ENCODE measurements around the gene CAPN10. TPM values are rescaled to one million over a fixed set of nuclear protein-coding genes. Genes with fewer than 3 reads are reported as not detected.
A peak's percentile ranks its signal among the peaks of the same experiment; 100 is the strongest.

The CAPN10 gene
- total RNA-seq, 1 donor from 2014 or later, result 48.4 TPM

DNA sequence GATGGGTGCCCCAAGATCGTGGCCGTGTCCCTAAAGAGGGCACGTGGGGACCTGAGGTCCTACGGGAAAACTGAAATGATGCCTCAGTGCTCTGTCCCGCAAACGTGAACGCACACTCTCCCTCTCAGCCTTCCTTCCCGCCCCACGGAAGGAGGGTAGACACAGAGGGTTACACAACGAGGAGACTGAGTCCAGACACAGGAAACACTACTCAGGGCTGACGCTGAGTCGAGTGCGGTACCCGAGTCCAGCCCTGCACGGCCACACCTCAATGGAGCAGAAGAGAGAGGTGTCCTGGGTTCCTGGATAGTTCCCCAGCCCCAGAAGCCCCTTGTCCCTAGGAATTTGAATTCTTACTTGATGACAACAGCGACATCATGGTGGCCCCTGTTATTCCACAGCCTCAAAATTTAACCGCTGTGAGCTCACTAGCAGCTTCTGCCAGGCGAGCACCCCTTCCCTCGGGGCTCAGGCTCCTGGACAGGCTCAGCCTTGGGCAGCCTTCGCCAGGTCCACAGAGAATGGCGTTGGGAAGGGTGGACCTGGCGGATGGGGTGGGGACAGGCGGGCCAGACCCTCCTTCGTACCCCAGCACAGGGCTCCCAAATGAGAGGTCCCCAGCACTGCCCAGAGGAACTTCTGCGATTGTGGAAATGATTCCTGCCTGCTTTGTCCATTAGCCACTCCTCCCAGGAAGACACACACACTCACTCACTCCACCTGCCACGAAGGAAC lies 19.2 kb upstream of the CAPN10 start:
- peaks cover 34% of the 10 kb centered on the region for H3K36me3 Mint-ChIP-seq (ENCODE audit: low read depth)

DNA sequence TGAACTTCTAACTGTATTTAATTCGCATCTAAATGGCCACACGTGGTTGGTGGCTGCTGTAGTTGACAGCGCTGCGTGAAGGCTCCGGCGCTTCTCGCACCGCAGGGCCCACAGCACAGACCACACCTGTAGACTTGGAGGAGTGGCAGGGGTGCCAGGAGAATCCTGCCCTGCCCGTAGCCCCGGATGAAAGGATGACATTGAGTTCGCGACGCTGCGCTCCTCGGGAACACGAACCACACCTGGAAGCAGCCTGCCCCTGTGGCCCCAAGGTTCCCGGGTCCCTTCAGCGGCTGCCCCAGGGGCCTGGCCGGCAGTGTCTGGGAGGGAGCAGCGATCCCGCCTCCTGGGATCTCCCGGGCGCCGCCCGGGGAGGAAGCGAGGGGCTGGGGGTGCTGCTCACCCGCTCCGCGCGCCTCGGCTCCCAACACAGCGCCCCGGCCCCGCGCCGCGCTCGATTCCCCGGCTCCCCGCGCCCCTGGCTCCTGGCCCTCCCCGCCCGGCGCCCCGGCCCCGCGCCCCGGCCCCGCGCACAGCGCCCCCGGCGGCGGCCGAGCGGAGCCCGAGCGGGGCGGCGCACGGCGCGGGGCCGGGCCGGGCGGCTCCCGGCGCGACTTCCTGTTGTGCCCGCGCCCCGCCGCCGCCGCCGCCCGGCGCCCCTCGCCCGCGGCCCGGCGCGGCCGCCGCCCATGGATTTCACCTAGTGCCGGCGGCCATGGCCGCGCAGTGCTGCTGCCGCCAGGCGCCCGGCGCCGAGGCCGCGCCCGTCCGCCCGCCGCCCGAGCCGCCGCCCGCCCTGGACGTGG lies 18.5 kb upstream of the CAPN10 start, which contains the start of gene RNPEPL1:
RNPEPL1 (plus strand) TSS at position 613 of the 806 bp plus-strand sequence; CDS start at position 716, 103 bp downstream.
- H3K9me3 Mint-ChIP-seq, result no peaks in the 10 kb centered on the region
- H3K27ac Mint-ChIP-seq, result peak within 1 kb of the TSS; percentile 95
- no peaks in the 10 kb centered on the region for H3K27me3 Mint-ChIP-seq
- H3K4me1 Mint-ChIP-seq, result peaks cover 54% of the 10 kb centered on the region
- intact Hi-C loops (cut with micrococcal nuclease), result loop anchor here (5.0 to 10.0 kb wide), 4 partner anchors 131 to 1317 kb away; partner anchors contain the start of genes COPS9, GPC1 and PASK
- peak within 1 kb of the TSS; percentile 98 for H3K4me3 Mint-ChIP-seq
- H3K36me3 Mint-ChIP-seq (ENCODE audit: low read depth), result peaks cover 28% of the 10 kb centered on the region
- peak; percentile 88 for DNase-seq

More for the DNA sequence above, 19.2 kb upstream of the CAPN10 start:
- DNase-seq, result peak; percentile 81
- Mint-ChIP-seq H3K27ac (peak overlapping the region; percentile 95), H3K27me3 (no peaks in the 10 kb centered on the region), H3K4me3 (peak overlapping the region; percentile 98), H3K4me1 (peaks cover 56% of the 10 kb centered on the region), H3K9me3 (no peaks in the 10 kb centered on the region)
- intact Hi-C loops (cut with micrococcal nuclease), result loop anchor here (5.0 to 10.0 kb wide), 4 partner anchors 130 to 1317 kb away; partner anchors contain the start of genes COPS9, GPC1 and PASK

DNA sequence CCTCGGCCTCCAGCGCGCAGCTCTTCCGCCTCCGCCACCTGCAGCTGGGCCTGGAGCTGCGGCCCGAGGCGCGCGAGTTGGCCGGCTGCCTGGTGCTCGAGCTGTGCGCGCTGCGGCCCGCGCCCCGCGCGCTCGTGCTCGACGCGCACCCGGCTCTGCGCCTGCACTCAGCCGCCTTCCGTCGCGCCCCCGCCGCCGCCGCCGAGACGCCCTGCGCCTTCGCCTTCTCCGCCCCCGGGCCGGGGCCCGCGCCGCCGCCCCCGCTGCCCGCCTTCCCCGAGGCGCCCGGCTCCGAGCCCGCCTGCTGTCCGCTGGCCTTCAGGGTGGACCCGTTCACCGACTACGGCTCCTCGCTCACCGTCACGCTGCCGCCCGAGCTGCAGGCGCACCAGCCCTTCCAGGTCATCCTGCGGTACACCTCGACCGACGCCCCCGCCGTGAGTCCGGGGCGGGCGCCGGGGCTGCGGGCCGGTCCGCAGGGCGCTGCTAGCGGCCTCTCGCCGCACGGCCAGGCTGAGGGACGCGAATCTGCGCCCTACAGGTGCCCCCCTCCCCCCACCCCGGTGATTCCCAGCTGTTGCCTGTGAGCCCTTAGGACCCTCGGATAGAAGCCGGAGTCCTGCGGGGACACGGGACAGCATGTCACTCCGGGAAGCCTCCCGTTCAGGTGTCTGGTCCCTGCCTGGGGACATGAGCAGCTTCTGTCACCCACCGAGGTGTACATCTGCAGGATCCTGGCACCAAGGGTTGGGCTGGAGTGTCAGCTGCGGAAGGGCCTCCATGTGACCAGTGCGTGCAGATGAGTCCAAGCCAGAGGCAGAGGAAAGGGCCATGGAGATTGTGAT lies 17.6 kb upstream of the CAPN10 start:
- H3K9me3 Mint-ChIP-seq, result no peaks in the 10 kb centered on the region
- peak; percentile 88 for DNase-seq
- peaks cover 46% of the 10 kb centered on the region for H3K4me1 Mint-ChIP-seq
- intact Hi-C loops (cut with micrococcal nuclease), result loop anchor here (1.0 to 10.0 kb wide), 5 partner anchors 9 to 1316 kb away; partner anchors contain the start of genes COPS9, GPC1 and PASK
- peak overlapping the region; percentile 85 for H3K4me3 Mint-ChIP-seq
- no peaks in the 10 kb centered on the region for H3K27me3 Mint-ChIP-seq
- peaks cover 20% of the 10 kb centered on the region for H3K36me3 Mint-ChIP-seq (ENCODE audit: low read depth)
- H3K27ac Mint-ChIP-seq, result peak overlapping the region; percentile 89

DNA sequence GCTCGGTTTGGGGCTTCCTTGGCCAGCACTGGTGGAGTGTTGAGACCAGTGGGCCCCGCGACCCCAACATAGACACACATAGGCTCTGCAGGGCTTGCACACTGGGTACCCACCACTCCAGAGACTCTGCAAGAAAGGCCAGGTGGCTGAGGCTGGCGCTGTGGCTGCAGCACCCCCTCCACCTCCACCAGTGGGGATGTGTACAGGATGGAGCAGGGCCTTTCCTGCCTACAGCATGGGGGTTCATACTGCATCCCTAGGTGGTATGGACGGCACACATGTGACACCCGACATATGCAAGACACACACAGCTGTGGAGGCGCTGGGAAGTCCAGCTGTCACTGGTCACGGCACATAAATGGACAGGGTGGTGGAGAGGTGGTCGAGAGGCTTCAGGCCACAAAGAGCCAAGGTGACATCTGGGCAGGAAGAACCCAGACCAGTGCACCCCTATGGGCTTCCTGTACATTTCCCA lies 17.0 kb upstream of the CAPN10 start:
- Mint-ChIP-seq H3K36me3 (ENCODE audit: low read depth) (peaks cover 16% of the 10 kb centered on the region), H3K27me3 (no peaks in the 10 kb centered on the region), H3K9me3 (no peaks in the 10 kb centered on the region), H3K27ac (peak overlapping the region; percentile 52), H3K4me3 (peak overlapping the region; percentile 85), H3K4me1 (peaks cover 39% of the 10 kb centered on the region)
- intact Hi-C loops (cut with micrococcal nuclease), result loop anchor here (1.0 to 10.0 kb wide), 5 partner anchors 9 to 1315 kb away; partner anchors contain the start of genes COPS9, GPC1 and PASK
- DNase-seq, result no peak

DNA sequence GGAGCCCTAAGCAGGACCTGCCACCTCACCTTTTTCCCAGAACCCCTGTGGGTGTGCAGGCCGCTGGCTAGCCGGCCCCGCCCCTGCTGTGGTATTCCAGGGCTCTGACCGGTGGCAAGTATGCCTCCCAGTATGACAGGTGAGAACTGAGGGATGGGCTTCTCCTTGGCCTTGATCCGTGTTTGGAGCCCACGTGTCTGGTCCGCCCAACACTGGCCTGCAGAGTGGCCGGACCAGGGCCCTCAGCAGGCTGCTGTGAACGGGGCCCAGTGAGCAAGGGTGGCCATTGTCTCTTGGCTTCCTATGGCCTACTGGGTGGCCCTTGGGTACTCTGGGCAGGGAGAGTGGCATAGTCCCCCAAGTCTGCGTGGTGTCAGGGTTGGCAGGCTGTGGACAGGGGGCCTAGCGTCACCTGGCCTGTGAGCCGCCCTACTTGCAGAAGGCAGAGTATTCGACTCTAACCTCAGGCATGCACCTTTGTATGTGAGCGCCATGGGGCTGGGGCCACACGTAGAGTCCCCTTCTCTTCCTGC lies 16.5 kb upstream of the CAPN10 start:
- intact Hi-C loops (cut with micrococcal nuclease), result loop anchor here (1.0 to 10.0 kb wide), 5 partner anchors 8 to 1315 kb away; partner anchors contain the start of genes COPS9, GPC1 and PASK
- Mint-ChIP-seq H3K27me3 (no peaks in the 10 kb centered on the region), H3K4me3 (peak overlapping the region; percentile 85), H3K36me3 (ENCODE audit: low read depth) (peaks cover 12% of the 10 kb centered on the region), H3K4me1 (peaks cover 34% of the 10 kb centered on the region), H3K9me3 (no peaks in the 10 kb centered on the region), H3K27ac (no peak overlapping the region)
- no peak for DNase-seq

DNA sequence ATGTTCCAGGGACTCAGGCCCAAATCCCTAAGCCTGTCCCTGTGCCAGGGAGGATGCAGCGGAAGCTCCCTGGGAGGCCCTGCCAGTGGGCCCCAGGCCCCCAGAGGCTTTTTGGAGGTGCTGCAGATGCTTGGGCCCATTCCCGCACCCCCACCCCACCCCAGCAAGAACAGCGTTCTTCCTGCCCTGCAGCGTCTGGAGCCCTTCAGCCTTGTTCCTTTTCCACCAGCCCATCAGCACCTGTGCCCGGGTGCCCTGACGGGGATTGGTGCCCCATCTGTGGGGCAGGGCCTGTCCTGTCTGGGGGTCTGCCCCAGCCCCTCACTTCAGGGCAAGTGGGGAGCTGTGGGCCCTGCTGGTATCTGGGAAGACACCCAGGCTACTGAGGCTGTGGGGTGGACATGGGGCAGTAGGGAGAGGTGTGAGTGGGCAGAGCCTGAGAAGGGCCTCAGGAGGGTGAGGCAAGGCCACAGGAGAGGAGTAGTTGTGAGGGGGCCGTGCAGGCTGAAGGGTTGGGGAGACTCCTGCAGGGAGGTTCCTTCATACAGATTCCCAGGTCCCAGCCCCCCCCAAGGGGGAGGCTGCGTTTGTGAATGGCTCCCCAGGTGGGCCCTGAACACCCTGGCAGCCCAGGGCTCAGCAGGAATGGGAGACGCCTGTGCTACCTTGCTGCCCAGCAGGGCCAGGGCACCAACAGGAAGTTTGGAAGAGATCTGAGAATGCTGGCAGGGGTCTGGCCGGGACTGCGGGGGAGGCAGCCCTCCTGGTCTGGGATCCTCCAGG lies 15.8 kb upstream of the CAPN10 start:
- H3K4me3 Mint-ChIP-seq, result peak overlapping the region; percentile 85
- H3K4me1 Mint-ChIP-seq, result peaks cover 28% of the 10 kb centered on the region
- H3K36me3 Mint-ChIP-seq (ENCODE audit: low read depth), result peaks cover 11% of the 10 kb centered on the region
- intact Hi-C loops (cut with micrococcal nuclease), result no loop called here
- no peaks in the 10 kb centered on the region for H3K27me3 Mint-ChIP-seq
- H3K9me3 Mint-ChIP-seq, result no peaks in the 10 kb centered on the region
- no peak for DNase-seq
- no peak overlapping the region for H3K27ac Mint-ChIP-seq

DNA sequence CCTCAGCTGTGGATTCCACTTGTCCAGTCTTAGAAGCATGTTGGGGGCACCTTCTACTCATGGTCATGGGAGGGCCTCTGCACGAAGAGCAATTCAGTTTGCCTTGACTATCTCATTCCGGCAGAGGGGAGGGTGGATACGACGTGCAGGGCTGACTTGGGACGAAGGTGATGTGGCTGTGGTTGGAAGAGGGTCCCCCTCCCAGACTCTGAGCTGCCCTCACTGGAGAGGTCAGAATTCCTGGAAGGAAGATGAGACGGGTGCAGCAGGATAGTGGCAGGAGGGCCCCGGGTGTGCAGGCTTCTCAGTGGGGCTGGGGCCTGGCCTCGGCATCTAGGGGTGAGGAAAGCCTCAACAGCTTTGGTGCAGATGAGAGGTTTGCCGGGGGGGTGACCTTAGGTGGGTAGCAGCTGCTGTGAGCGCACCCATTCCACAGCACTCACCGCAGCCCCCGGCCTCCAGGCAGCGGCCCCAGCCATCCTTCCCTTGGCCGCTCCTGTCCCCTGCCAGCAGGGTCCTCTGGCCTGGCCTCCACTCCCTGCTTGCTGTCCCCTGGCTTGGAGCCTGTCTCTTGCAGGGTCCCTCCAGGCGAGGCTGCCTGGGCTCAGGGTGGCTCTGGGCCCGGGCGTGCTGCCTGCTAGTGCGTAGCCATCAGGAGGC lies 15.1 kb upstream of the CAPN10 start:
- H3K27ac Mint-ChIP-seq, result no peak overlapping the region
- no peak overlapping the region for H3K4me3 Mint-ChIP-seq
- no peaks in the 10 kb centered on the region for H3K9me3 Mint-ChIP-seq
- intact Hi-C loops (cut with micrococcal nuclease), result no loop called here
- peaks cover 24% of the 10 kb centered on the region for H3K4me1 Mint-ChIP-seq
- peaks cover 12% of the 10 kb centered on the region for H3K36me3 Mint-ChIP-seq (ENCODE audit: low read depth)
- no peaks in the 10 kb centered on the region for H3K27me3 Mint-ChIP-seq
- no peak for DNase-seq

DNA sequence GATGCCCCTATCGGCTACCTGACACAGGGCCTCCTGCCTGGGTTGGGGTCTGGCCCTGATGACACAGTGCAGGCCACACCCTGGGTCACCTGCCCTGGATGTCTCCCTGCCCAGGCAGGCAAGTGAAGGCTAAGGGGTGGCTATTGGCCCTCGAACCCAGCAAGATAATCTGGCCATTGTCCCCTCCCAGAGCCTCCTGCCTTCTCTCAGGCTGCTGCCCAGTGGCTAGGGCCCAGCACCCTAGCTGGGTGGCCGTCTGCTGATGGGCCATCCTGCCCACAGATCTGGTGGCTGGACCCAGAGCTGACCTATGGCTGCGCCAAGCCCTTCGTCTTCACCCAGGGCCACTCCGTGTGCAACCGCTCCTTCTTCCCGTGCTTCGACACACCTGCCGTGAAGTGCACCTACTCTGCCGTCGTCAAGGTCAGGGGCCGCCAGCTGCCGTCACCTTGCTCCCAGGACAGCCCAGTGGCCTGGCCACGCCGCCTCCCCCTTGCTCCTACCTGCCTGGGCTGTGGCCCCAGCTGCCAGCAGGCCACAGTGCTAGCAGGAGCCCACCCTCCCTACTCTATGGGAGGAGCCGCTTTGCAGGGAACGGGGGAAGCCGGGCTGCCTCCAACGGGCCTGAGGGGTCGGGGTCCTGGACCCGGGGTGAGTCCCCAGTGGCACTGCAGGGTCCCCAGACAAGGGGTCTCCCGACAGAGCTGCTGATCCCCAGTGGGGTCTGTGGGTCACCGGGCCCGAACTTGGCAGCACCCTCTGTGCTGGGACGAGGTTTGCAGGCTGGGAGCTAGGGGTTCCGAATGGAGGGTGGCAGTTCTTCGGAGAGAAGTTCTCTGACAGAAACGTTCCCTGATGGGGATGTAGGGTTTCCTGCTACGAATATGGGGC lies 14.1 kb upstream of the CAPN10 start:
- H3K36me3 Mint-ChIP-seq (ENCODE audit: low read depth), result peaks cover 14% of the 10 kb centered on the region
- H3K27ac Mint-ChIP-seq, result no peak overlapping the region
- peaks cover 21% of the 10 kb centered on the region for H3K4me1 Mint-ChIP-seq
- no peaks in the 10 kb centered on the region for H3K9me3 Mint-ChIP-seq
- no peak overlapping the region for H3K4me3 Mint-ChIP-seq
- intact Hi-C loops (cut with micrococcal nuclease), result no loop called here
- no peak for DNase-seq
- no peaks in the 10 kb centered on the region for H3K27me3 Mint-ChIP-seq

DNA sequence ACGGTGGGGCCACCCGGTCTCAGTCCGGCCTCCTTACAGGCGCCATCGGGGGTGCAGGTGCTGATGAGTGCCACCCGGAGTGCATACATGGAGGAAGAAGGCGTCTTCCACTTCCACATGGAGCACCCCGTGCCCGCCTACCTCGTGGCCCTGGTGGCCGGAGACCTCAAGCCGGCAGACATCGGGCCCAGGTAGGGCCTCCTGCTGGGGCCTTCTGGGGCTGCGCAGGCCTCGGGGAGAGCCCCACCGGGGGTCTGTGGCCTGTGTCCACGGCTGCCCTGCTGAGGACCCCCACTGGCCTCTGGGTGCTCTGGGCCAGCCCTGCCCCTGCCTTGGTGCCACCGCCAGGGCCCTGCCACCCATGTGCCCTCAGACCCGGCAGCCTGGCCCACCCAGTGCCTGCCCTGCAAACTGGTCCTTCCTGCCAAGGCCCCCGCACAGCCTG lies 13.4 kb upstream of the CAPN10 start:
- DNase-seq, result no peak
- H3K27ac Mint-ChIP-seq, result no peak overlapping the region
- H3K27me3 Mint-ChIP-seq, result no peaks in the 10 kb centered on the region
- H3K36me3 Mint-ChIP-seq (ENCODE audit: low read depth), result peaks cover 14% of the 10 kb centered on the region
- H3K4me3 Mint-ChIP-seq, result no peak overlapping the region
- peaks cover 19% of the 10 kb centered on the region for H3K4me1 Mint-ChIP-seq
- H3K9me3 Mint-ChIP-seq, result no peaks in the 10 kb centered on the region
- intact Hi-C loops (cut with micrococcal nuclease), result no loop called here

DNA sequence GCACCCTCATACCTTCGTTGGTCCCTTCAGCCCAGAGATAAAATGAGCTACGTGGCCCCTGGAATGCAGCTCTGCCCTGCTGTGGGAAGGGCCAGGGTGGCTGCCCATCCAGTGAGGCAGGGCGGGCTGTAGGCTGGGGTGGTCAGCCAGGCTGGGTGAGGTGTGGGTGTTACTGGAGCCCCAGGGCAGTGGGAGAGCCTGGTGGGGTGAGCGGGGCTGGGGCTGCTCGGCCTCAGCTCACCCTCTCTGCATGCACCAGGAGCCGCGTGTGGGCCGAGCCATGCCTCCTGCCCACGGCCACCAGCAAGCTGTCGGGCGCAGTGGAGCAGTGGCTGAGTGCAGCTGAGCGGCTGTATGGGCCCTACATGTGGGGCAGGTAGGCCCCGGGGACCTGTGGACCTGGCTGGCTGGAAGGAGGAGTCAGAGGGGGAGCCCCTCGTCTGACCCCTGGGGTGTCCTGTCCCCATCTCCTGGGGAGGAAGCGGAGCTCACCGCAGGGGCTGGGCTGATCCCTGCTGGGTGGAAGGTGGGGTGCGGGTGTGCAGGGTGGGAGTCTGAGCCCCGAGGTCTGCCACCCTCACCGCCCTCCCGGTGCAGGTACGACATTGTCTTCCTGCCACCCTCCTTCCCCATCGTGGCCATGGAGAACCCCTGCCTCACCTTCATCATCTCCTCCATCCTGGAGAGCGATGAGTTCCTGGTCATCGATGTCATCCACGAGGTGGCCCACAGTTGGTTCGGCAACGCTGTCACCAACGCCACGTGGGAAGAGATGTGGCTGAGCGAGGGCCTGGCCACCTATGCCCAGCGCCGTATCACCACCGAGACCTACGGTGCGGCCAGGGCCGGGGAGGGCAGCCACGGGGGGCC lies 12.8 kb upstream of the CAPN10 start:
- intact Hi-C loops (cut with micrococcal nuclease), result no loop called here
- Mint-ChIP-seq H3K9me3 (no peaks in the 10 kb centered on the region), H3K4me3 (no peak overlapping the region), H3K27ac (no peak overlapping the region), H3K27me3 (no peaks in the 10 kb centered on the region), H3K4me1 (peaks cover 21% of the 10 kb centered on the region), H3K36me3 (ENCODE audit: low read depth) (peaks cover 16% of the 10 kb centered on the region)
- DNase-seq, result no peak
